H9 (cell line): ENCODE data around the gene BRCA2. TPM values are rescaled to one million over a fixed set of nuclear protein-coding genes. Genes with fewer than 3 reads are reported as not detected.
A peak's percentile ranks its signal among the peaks of the same experiment; 100 is the strongest.

ENCODE experiments used
- DNase-seq: peaks from one replicate; pipeline ENCODE4 v3.0.0-alpha.2; 2017
- H2AFZ ChIP-seq: one replicate; pipeline ENCODE4 v1.6.1; 2013; ENCODE audit warnings: mild to moderate bottlenecking, low read length, control low read depth, moderate library complexity
- H2AK5ac ChIP-seq: 2 replicates; pipeline ENCODE4 v1.6.1; 2013; ENCODE audit warnings: low read length, control low read depth, mixed read lengths; ENCODE audit not compliant: insufficient read length
- H2BK120ac ChIP-seq: one replicate; pipeline ENCODE4 v1.6.1; 2013; ENCODE audit warnings: low read depth, mild to moderate bottlenecking, low read length, control low read depth, inconsistent platforms; ENCODE audit not compliant: poor library complexity, severe bottlenecking
- H2BK12ac ChIP-seq: 2 replicates; pipeline ENCODE4 v1.6.1; 2013; ENCODE audit warnings: low read length, control low read depth, mixed read lengths, low read depth; ENCODE audit not compliant: insufficient read length
- H2BK15ac ChIP-seq: 2 replicates; pipeline ENCODE4 v1.6.1; 2013; ENCODE audit warnings: low read depth, low read length, control low read depth
- H2BK20ac ChIP-seq: one replicate; pipeline ENCODE4 v1.6.1; 2013; ENCODE audit warnings: low read depth, mild to moderate bottlenecking, low read length, control low read depth, inconsistent platforms; ENCODE audit not compliant: poor library complexity, severe bottlenecking
- H2BK5ac ChIP-seq: 2 replicates; pipeline ENCODE4 v1.6.1; 2013; ENCODE audit warnings: low read length, control low read depth, mixed read lengths; ENCODE audit not compliant: insufficient read length
- H3K14ac ChIP-seq: 2 replicates; pipeline ENCODE4 v1.6.1; 2013; ENCODE audit warnings: low read length, control low read depth; ENCODE audit not compliant: insufficient read depth
- H3K18ac ChIP-seq: 2 replicates; pipeline ENCODE4 v1.6.1; 2013; ENCODE audit warnings: low read depth, mild to moderate bottlenecking, mixed read lengths, low read length, control low read depth; ENCODE audit not compliant: insufficient read length
- H3K23ac ChIP-seq: 2 replicates; pipeline ENCODE4 v1.6.1; 2013; ENCODE audit warnings: low read length, control low read depth, mixed read lengths, low read depth; ENCODE audit not compliant: insufficient read length
- H3K23me2 ChIP-seq: 2 replicates; pipeline ENCODE4 v1.6.1; 2013; ENCODE audit warnings: low read depth, mild to moderate bottlenecking, mixed read lengths, low read length, control low read depth; ENCODE audit not compliant: insufficient read length, poor library complexity, severe bottlenecking
- H3K27ac ChIP-seq: 2 replicates; pipeline ENCODE4 v1.5.1; 2013; ENCODE audit warnings: low read length, control low read depth, mixed read lengths, low read depth; ENCODE audit not compliant: insufficient read length
- H3K27me3 ChIP-seq: 2 replicates; pipeline ENCODE4 v1.6.1; 2013; ENCODE audit warnings: low read length, control low read depth, inconsistent platforms; ENCODE audit not compliant: insufficient read depth
- H3K4ac ChIP-seq: 2 replicates; pipeline ENCODE4 v1.6.1; 2013; ENCODE audit warnings: low read depth, mild to moderate bottlenecking, control low read depth, inconsistent platforms, low read length, moderate library complexity
- H3K4me1 ChIP-seq: 2 replicates; pipeline ENCODE4 v1.6.1; 2013; ENCODE audit warnings: low read length, control low read depth, inconsistent platforms; ENCODE audit not compliant: insufficient read depth
- H3K4me2 ChIP-seq: 2 replicates; pipeline ENCODE4 v1.6.1; 2013; ENCODE audit warnings: low read length, control low read depth, mixed read lengths; ENCODE audit not compliant: insufficient read length, insufficient read depth
- H3K56ac ChIP-seq: 2 replicates; pipeline ENCODE4 v1.6.1; 2013; ENCODE audit warnings: low read depth, mild to moderate bottlenecking, mixed read lengths, low read length, control low read depth; ENCODE audit not compliant: insufficient read length
- H3K79me1 ChIP-seq: 2 replicates; pipeline ENCODE4 v1.6.1; 2013; ENCODE audit warnings: low read depth, mild to moderate bottlenecking, moderate library complexity, low read length, control low read depth, inconsistent platforms; ENCODE audit not compliant: insufficient read depth, poor library complexity, severe bottlenecking
- H3K79me2 ChIP-seq: 2 replicates; pipeline ENCODE4 v1.6.1; 2013; ENCODE audit warnings: low read length, control low read depth, inconsistent platforms; ENCODE audit not compliant: insufficient read depth
- H3K9ac ChIP-seq: 2 replicates; pipeline ENCODE4 v1.6.1; 2013; ENCODE audit warnings: low read length, control low read depth, mixed read lengths; ENCODE audit not compliant: insufficient read length; ENCODE audit errors: extremely low read depth
- H3K9me3 ChIP-seq: one replicate; pipeline ENCODE4 v1.6.1; 2013; ENCODE audit warnings: low read depth, low read length, inconsistent platforms; ENCODE audit not compliant: control insufficient read depth
- H3T11ph ChIP-seq: one replicate; pipeline ENCODE4 v1.6.1; 2013; ENCODE audit warnings: mild to moderate bottlenecking, low read length, control low read depth, inconsistent platforms
- H4K20me1 ChIP-seq: one replicate; pipeline ENCODE4 v1.6.1; 2013; ENCODE audit not compliant: control insufficient read depth, insufficient read length, insufficient read depth
- H4K5ac ChIP-seq: 2 replicates; pipeline ENCODE4 v1.6.1; 2013; ENCODE audit warnings: low read depth, mild to moderate bottlenecking, mixed read lengths, low read length, control low read depth; ENCODE audit not compliant: insufficient read length
- H4K8ac ChIP-seq: replicated peaks from 2 replicates; pipeline ENCODE4 v1.6.1; 2013; ENCODE audit warnings: low read length, control low read depth, mixed read lengths, low read depth; ENCODE audit not compliant: insufficient read length
- H4K91ac ChIP-seq: 2 replicates; pipeline ENCODE4 v1.6.1; 2013; ENCODE audit warnings: low read depth, mild to moderate bottlenecking, moderate library complexity, mixed read lengths, low read length, control low read depth; ENCODE audit not compliant: insufficient read length
- H3K27ac Mint-ChIP-seq, 3 experiments: 2 replicates in 2 of 3; 3 replicates in 1 of 3; pipeline ENCODE4 v1.8.0; 2020 to 2021; ENCODE audit warnings: mixed read lengths in 3 of 3, mild to moderate bottlenecking in 1 of 3, moderate library complexity in 1 of 3
- H3K27me3 Mint-ChIP-seq: 2 replicates; pipeline ENCODE4 v1.8.0; 2021; ENCODE audit warnings: low read depth, mild to moderate bottlenecking, moderate library complexity, mixed read lengths
- H3K36me3 Mint-ChIP-seq, 3 experiments: 2 replicates in 2 of 3; 3 replicates in 1 of 3; pipeline ENCODE4 v1.8.0; 2020 to 2021; ENCODE audit warnings: low read depth in 3 of 3, mixed read lengths in 3 of 3; ENCODE audit not compliant: insufficient read depth in 1 of 3
- H3K4me1 Mint-ChIP-seq, 2 experiments: 2 replicates each; pipeline ENCODE4 v1.8.0; 2020; ENCODE audit warnings: mixed read lengths in 2 of 2
- H3K4me3 Mint-ChIP-seq, 2 experiments: 2 replicates in 1 of 2; 3 replicates in 1 of 2; pipeline ENCODE4 v1.8.0; 2020 to 2021; ENCODE audit warnings: mild to moderate bottlenecking in 2 of 2, mixed read lengths in 2 of 2, moderate library complexity in 1 of 2
- H3K9me3 Mint-ChIP-seq, 2 experiments: 2 replicates in 1 of 2; 3 replicates in 1 of 2; pipeline ENCODE4 v1.8.0; 2020; ENCODE audit warnings: mild to moderate bottlenecking in 2 of 2, mixed read lengths in 2 of 2, moderate library complexity in 1 of 2
- WGBS: extraction: QIAGEN DNeasy Blood & Tissue Kit; methylation state at CpG from one replicate; pipeline ENCODE4 v1.1.7; 2013; ENCODE audit warnings: missing lambda C conversion rate, low lambda C conversion rate, mixed read lengths; ENCODE audit not compliant: insufficient read length; ENCODE audit errors: extremely low coverage; 5-methylcytosine and 5-hydroxymethylcytosine counted together
- total RNA-seq: library from RNA; stranded (reverse); gene quantifications from 2 replicates; pipeline ENCODE4 v1.2.1, GENCODE V29; 2021
- TF ChIP-seq, protein P1 (sequence below): fragments of 200-600 bp; sonication (generic); conservative IDR thresholded peaks from 3 replicates; pipeline ENCODE4 v1.8.0; 2021; ENCODE audit warnings: antibody characterized with exemption, mild to moderate bottlenecking

The BRCA2 gene
- total RNA-seq, 1 experiment from 2014 or later = 17.0 TPM

- H3K79me1 ChIP-seq = no peaks in the 10 kb centered on the region
- Mint-ChIP-seq H3K27me3 (peaks cover 19% of the 10 kb centered on the region), H3K9me3 (no peaks in the 10 kb centered on the region; a peak in 1 of 5 replicates), H3K4me3 (peak within 1 kb of the TSS; percentile 74 to 81), H3K36me3 (peaks cover 2 to 3% (median 3%) of the 10 kb centered on the region in 3 experiments; a peak in 4 of 7 replicates), H3K4me1 (peaks cover 23 to 24% of the 10 kb centered on the region in 2 experiments), H3K27ac (no peak within 1 kb of the TSS)
- H2AFZ ChIP-seq = no peak within 1 kb of the TSS
- no peak within 1 kb of the TSS for H3K56ac ChIP-seq
- H3K9ac ChIP-seq = peak within 1 kb of the TSS; percentile 54
- WGBS = no CpG with 5 or more reads among the region's 40 CpGs
- H3K27me3 ChIP-seq = peaks cover 4% of the 10 kb centered on the region
- no peaks in the 10 kb centered on the region for H3K79me2 ChIP-seq
- peak; percentile 69 for DNase-seq
- H2BK12ac ChIP-seq = peak within 1 kb of the TSS; percentile 55
- H3K23me2 ChIP-seq = peaks cover 17% of the 10 kb centered on the region
- no peaks in the 10 kb centered on the region for H4K20me1 ChIP-seq
- no peak within 1 kb of the TSS for H3K18ac ChIP-seq
- no peak within 1 kb of the TSS for H2BK5ac ChIP-seq
- no peak within 1 kb of the TSS for H4K5ac ChIP-seq
- no peak within 1 kb of the TSS for H3T11ph ChIP-seq
- TF ChIP-seq, protein P1, sequence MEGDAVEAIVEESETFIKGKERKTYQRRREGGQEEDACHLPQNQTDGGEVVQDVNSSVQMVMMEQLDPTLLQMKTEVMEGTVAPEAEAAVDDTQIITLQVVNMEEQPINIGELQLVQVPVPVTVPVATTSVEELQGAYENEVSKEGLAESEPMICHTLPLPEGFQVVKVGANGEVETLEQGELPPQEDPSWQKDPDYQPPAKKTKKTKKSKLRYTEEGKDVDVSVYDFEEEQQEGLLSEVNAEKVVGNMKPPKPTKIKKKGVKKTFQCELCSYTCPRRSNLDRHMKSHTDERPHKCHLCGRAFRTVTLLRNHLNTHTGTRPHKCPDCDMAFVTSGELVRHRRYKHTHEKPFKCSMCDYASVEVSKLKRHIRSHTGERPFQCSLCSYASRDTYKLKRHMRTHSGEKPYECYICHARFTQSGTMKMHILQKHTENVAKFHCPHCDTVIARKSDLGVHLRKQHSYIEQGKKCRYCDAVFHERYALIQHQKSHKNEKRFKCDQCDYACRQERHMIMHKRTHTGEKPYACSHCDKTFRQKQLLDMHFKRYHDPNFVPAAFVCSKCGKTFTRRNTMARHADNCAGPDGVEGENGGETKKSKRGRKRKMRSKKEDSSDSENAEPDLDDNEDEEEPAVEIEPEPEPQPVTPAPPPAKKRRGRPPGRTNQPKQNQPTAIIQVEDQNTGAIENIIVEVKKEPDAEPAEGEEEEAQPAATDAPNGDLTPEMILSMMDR = no peak
- H3K9me3 ChIP-seq = no peaks in the 10 kb centered on the region
- peak within 1 kb of the TSS; percentile 89 for H3K14ac ChIP-seq
- H3K27ac ChIP-seq = no peak within 1 kb of the TSS
- H2AK5ac ChIP-seq = no peak within 1 kb of the TSS
- H2BK120ac ChIP-seq = no peak within 1 kb of the TSS
- no peak within 1 kb of the TSS for H3K4ac ChIP-seq
- no peak within 1 kb of the TSS for H2BK20ac ChIP-seq
- no peak within 1 kb of the TSS for H3K23ac ChIP-seq
- no peak within 1 kb of the TSS for H4K8ac ChIP-seq
- H3K4me1 ChIP-seq = peaks cover 3% of the 10 kb centered on the region; the same call in 1 of the 2 replicates
- H4K91ac ChIP-seq = no peak within 1 kb of the TSS
- peak within 1 kb of the TSS; percentile 46 for H3K4me2 ChIP-seq
- H2BK15ac ChIP-seq = no peak within 1 kb of the TSS; the same call in 1 of the 2 replicates
These were observed 112.7 kb downstream of the BRCA2 start, which contains the start of gene N4BP2L1 for GRCh38 chr13:32427852-32428580. TSS of gene N4BP2L1 (minus strand) at chr13:32428130. CDS start at chr13:32428082, 48 bp downstream.
